HG02840 (cell line): Measurements from ENCODE around the gene ANO7.

Experiments used
- ATAC-seq: cut with Tn5 transposase; IDR thresholded peaks from one replicate; pipeline ENCODE4 v1.9.1; 2021; ENCODE audit warnings: mild to moderate bottlenecking, moderate library complexity, moderate number of reproducible peaks; ENCODE audit not compliant: unreplicated experiment, low FRiP score

ANO7 gene

DNA sequence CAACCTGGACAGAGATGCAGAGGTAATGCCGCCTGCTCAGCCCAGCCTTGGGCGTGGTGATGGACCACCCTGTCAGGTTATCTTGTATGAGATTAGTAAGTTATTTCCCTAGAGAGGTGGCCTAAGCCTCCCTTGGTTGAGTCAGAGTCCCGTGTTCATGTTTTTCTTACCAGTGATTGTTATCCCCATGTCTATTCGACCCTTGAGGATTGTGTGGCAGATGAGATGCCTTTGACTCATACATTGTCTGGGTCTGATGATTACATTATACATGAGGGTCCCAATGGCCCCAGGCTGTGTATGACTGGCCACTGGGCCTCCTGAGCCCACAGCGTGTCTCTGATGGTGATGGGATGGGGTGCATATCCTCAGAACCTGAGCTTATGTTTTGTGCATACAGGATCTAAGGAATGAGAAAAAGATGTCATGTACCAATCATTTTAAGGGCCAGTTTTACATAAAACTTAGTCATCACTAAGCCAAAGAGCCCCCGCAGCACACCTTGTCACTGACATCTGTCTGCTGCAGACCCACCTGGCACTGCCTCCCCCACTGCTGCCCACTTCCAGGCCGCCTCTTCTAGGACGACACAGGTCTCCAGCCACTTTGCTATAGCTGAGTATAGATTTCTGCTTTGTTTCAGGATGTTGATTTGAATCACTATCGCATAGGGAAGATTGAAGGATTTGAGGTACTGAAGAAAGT lies 30.5 kb upstream of the ANO7 start:
- no peak for ATAC-seq

DNA sequence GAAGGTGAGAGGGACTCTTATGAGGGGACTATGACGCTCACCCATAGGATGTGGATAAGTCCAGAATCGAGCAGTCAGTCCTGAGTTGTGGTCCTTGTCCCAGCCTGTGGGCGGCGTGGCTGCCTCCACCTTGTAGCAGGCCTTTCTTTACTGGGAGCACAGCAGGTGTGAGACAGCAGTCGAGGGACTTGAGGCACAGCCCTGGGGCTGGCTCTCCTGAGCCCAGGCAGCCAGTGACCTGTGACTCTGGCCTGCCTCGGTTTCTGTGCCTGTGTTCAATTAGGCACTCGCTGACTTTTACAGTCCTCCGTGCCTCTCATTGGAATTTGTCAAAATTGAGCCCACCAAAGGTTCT lies 30.0 kb upstream of the ANO7 start:
- ATAC-seq, result no peak

DNA sequence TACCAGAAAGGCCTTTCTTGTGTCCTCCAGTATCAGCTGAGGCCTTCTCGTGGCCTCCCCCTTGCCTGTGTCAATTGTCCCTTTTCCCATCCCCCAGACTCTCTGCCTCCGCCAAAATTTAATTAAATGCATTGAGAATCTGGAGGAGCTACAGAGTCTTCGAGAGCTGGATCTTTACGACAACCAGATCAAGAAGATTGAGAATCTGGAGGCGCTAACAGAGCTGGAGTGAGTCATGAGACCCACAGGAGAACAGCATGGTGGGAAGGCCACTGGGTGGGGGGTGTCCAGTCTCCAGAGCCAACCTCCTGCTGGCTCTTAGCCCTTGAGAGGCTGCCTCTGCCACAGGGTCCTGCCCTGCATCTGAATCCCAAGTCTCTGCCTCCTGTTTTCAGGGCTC lies 29.4 kb upstream of the ANO7 start:
- ATAC-seq, result no peak

DNA sequence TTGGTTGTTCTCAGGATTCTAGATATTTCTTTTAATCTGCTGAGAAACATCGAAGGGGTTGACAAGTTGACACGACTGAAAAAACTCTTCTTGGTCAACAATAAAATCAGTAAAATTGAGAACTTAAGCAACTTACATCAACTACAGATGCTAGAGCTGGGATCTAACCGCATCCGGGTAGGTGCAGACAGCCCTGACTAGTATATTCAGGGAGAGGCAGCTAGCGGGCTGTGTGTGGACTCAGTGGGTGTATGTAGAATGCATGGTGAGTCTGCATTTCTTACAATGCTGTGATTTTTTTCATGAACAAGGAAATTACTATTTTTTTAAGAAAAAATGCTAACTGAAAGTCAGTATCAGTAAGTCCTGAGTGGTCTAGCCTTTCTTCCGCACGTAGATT lies 28.2 kb upstream of the ANO7 start:
- no peak for ATAC-seq

DNA sequence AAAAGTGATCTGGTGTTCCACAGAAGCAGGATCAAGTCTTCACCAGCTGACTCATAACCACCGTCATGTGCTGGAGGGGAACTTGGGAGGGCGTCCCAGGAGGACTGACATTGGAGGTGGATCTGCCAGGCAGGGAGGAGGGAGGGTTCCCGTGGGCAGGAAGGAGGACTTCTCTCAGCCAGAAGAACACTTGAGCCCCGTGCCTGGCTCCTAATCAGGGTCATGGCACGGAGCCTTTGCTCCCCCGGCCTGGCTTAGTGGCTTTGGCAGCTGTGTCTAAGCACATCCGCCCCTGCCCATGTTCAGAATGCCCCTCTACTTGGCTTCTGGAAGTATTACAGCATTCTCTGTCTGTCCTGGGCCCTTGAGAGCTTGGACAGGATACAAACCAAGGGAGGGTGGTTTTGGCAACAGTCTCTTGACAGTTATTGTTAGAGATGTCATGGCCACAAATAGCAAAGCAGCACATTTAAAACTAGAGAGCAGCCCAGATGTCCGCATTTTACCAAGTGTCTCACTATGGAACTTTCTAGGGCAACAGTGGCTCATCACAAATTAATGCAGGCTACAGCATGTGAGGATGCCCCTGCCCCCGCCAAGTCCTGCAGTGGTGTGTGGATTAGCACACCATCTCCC lies 26.7 kb upstream of the ANO7 start:
- ATAC-seq, result no peak

DNA sequence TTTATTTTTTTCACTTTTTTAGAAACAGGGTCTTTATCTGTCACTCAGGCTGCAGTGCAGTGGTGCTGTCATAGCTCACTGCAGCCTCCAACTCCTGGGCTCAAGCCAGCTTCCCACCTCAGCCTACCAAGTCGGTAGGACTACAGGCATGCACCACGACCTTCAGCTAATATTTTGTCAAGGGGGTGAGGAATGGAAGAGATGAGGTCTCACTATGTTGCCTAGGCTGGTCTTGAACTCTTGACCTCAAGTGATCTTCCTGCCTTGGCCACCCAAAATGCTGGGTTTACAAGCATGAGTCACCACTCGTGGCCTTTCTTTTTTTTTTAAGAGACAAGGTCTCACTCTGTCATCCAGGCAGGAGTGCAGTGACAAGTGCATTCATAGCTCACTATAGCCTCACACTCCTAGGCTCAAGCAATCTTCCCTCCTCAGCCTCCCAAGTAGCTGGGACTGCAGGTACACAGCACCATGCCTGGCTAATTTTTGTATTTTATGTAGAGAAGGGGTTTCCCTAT lies 24.8 kb upstream of the ANO7 start:
- no peak for ATAC-seq

DNA sequence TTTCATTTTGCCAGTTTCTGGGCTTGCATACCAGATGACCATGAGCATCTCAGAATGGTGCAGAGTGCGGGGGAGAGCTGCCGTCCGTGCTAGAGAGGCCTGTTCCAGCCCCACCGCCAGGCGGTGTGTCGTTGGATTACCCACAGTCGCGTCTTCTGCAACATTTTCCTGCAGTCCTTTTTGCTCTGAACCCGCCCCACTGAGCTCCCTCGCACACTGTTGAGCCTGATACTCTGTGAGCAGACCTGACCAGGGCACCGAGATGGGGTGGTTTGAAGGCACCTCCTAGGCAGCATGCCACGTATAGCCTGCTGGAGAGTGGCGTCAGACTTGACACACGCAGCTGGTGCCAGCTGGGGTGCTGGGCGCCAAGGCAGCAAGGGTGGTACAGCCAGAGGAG lies 20.1 kb upstream of the ANO7 start:
- ATAC-seq, result no peak

DNA sequence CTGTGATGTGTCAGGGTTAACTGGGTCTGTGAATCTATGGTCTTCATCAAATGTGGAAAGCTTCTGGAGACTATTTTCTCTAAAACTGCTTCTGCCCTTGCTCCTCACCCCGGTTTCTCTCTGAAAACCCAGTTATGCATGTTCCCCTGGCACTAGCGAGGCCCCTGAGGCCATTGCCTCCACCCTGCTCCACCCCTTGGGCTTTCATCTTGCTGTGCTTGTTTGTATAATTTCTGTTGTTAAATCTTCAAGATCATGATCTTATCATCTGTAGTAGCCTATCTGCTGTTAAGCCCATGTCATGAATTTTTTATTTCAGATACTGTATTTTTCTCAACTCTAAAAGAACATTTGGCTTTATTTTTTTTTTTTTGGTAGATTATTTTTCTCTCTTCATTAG lies 14.9 kb upstream of the ANO7 start:
- ATAC-seq, result no peak

DNA sequence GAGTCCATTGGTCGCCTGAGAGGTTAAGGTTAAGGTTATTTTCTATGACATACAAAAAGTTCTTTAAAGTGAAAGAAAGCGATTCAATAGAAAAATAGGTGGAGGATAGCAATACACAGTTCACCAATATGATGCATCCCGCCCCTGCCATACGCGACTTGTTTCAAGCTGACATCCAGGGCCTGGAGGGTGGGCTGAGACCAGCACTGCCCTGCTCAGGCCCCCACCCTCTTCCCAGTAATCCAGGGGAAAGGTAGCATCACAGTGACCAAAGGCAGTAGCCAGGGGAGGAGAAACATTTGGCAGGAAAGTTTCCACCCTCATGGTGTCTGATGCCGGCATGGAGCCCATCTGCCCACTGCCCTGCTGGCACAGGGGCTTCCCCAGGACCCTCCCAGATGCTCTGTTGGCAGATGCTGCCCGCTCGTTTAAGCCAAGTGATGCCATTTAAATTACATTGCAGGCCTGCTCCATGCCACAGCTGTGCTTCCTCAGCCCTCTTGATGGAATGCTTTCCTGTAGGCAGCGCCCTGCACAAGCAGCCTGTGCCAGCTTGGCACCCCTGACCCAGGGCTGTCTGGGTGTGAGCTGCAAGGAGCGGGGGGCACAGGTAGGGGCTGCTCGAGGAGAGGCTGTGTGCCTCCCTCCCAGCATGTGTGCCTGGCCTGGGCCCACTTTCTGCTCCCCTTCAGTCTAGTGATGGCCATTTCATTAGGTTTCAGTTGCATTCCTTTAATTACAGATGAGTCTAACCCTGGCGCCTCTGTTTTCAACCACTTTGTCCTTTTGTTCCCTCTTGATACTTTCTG lies 10.7 kb upstream of the ANO7 start:
- no peak for ATAC-seq

DNA sequence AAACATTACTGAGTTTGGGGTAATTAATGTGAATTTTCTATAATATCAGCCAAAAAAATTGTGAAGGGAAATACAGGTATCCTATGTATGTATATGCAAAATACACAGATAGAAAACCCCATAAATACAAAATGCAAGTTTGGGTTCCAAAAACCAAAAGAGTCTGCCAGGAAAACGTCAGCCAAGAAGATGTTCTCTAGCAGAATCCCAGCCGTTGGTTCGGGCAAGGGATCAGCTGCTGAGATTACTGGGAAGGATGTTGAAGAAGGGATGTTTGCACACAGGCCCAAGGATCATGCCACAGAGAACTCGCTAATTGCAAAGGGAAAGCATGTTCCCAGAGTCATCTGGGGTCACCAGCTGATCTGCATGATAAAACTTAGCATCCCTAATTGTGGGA lies 9.5 kb upstream of the ANO7 start:
- no peak for ATAC-seq

DNA sequence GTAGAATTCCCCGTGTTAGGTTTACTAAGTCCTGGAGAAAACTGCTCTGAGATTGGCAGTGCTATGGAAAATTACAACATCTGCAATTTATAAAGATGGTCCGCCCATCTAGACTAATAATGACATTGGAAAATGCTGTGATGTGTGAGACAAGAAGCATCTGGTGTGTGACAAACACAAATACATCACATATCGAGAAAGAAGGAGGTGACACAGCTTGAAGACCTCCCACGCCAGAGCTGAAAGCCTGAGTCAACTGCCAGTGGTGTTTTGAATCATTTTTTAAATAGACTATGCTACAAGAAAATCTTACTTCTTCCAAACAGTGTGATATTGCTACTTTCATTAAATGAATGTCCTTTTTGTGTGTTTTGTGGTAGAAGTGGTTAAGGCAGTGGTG lies 8.6 kb upstream of the ANO7 start:
- ATAC-seq, result no peak

DNA sequence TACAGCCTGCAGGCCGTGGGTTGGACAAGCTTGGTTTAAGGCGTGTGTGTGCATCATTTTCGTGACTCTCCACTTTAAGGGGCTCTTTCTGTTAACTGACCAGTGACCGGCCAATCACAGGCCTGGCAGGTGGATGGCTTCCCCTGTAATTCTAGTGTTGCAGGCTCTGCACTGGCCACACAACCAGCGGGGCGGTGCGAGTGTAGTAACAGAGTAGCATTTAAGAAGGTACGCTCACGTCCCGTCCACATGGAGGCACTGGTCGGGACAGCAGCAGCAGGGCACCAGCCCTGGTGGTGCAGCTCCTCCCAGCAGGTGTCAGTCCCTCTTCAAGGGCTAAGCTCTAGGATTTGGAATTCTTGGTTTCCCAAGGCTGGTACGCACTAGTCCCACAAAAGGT lies 8.0 kb upstream of the ANO7 start:
- no peak for ATAC-seq

DNA sequence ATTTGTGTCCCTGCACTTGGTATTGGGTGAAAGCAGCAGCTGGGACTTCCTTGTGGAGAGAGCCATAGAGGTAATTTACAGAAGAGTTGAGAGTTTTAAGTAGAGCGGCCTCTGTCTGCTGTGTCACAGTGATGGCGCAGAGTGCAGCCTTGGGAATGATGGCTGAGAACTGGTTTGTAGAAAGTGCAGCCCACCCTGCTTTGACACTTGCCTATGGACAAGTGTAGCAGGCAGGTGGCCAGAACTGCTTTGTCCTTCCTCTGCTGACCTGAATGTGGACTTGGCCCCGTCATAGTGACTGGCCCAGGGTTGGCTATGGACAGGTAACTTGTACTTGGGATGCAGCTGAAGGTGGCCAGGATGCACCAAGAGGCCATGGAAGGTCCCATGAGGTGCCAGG lies 6.4 kb upstream of the ANO7 start:
- no peak for ATAC-seq

DNA sequence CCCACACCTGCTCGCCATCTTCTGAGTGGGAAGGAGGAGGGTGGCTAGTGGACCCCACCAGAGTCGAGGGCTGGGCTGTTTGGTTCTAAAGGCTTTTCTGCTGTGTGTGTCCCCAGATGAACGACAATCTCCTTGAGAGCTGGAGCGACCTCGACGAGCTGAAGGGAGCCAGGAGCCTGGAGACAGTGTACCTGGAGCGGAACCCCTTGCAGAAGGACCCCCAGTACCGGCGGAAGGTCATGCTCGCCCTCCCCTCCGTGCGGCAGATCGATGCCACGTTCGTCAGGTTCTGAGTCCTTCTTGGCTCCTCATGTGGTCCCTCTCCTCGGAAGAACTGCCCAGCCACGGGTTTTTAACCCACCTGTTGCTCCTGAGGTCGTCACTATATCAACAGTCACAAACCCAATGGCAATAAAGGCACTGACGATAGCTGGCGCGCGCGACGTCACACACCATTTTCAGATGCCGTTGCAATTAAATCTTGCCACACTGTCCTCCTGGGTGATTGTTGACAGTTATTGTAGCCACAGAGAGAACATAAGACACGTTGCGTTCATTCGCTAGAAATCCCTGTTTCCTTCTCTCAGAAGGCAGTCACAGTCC lies 5.8 kb upstream of the ANO7 start:
- ATAC-seq, result no peak

DNA sequence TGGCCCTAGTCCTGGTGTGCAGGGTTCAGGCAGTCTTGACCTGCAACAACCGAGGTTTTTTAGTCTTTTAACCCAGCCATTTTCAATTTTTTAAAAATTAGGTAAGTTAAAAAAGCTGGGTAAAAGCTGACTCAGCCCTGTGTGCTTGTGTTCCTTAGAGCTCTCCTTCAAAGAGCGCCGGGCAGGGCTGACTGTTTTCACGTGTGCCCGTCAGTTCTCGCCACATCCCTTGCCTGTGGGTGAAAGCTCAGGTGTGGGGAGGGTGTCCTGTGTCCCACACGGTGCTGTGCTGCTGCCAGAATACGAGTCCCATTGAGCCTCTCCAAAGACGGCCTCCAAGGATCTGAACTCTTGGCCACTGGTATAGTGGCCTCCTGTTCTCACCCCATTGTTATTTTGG lies 5.3 kb upstream of the ANO7 start:
- no peak for ATAC-seq

DNA sequence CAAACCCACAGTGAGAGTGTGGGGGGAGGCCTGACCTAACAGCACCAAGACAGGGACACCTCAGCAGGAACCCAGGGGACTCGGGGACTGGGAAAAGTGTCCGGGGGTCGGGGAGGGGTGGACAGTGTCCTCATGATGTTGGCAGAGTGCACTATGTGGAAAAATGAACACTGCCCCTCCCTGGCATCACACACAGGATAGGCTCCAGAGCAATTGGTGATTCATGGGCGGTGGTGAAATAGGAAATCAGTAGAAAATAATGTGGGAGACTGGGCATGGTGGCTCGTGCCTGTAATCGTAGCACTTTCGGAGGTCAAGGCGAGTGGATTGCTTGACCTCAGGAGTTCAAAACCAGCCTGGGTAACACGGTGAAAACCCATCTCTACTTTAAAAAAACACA lies 3.6 kb upstream of the ANO7 start:
- ATAC-seq, result no peak

DNA sequence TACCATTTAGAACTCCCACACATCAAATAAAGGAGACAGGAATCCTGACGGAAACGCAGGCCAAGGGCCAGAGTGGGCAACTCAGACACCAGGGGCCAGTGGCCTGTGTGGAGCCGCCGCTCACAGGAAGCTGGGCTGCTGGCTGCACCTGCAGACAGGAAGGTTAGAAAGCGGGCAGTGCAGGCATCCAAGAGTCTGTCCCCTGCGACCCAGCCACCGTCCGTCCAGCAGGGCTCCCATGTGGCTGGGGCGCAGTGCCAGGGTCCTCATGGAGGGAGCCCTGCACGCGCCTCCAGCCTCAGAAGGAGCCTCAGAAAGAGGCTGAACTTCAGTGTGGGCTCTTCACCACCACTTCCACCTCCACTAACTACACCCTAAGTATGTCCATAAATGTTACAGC lies 2.5 kb upstream of the ANO7 start:
- no peak for ATAC-seq

DNA sequence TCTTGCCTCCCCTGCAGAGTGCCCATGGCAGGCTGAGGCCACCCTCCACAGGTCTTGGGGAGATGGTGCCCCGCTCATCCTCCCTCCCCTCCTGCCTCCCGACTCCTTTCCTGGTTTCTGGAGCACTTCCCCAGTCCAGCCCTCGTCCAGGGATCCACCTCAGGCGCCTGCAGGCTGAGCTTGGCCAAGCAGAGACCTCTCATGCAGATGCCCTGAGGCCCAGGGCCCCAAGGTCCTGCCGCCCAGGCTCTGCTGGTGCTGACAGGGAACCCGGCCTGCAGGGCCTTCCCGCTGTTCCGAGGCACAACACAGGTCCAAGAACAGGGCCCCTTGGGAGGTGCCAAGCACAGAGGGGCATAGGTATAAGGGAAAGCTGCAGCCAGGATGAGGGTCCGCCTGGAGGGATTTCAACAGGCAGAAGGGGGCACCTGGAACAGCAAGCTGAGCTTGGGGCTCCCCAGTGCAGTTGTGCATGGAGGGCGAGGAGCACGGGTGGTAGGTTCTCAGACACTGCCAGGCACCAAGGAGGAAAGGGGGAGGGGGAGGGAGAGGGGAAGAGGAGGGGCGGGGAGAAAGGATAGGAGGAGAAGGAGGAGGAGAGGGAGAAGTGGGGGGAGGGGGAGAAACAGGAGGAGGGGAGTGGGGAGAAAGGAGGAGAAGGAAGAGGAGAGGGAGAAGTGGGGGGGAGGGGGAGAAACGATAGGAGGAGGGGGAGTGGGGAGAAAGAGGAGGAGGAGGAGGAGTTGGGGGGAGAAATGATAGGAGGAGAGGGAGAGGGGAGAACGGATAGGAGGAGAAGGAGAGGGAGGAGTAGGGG lies 1.2 kb upstream of the ANO7 start:
- ATAC-seq, result no peak

DNA sequence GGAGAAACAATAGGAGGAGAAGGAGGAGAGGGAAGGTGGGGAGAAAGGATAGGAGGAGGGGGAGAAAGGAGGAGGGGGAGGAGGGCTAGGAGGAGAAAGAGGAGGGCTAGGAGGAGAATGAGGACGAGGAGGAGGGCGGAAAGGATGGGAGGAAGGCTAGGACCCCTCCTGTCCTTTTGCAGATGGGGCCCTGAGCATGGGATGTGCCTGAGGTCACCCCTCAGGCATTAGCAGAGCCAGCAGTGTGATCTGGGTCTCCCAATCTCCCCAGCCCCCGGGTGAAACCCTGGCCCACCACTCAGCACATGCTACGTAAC lies 601 bp upstream of the ANO7 start:
- ATAC-seq, result no peak

DNA sequence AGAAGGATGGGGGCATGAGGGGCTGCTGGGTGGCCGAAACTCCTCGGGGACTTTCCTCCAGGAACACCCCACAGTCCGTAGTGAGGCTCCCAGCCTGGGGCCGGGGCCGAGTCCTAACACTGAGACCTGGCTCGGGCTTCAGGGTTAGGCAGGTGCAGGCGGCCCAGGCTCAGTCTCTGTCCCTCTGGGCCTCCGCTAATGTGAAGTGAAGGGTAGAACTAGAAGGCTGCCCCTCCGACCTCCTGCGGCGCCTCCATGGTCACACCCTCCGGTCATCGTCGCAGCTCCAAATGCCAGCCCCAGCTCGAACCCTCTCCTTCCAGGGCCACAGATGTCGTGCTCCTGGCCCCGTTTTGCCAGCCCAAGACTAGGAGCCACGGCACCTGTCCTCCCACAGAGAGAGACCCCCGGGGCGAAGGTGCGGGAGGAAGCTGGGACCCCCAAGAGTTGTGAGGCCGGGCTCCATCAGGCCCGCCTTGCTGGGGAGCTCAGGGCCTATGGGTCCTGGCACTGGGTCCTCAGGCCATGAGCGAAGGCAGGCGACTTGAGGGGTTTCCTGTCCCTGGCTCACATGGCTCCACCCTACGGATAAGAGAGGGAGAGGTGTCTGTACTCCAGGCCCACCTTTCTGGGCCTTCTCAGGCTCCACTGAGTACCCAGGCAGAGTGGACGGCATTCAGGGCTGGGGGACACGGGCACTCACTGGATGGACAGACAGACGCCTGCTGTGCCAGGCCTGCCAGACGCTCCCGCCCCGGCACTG lies 797 bp downstream of the ANO7 start:
- ATAC-seq, result no peak
